SK-N-SH treated with all-trans-retinoic acid at 6 μM for 48 hours (cell line): ENCODE data around the gene KRTAP19-8.

ENCODE experiments used
- ATAC-seq: fragments of 200-7000 bp; cut with Tn5 transposase; 3 replicates; pipeline ENCODE4 v1.9.1; 2020; ENCODE audit warnings: mild to moderate bottlenecking, moderate library complexity
- BACH2 ChIP-seq: fragments of 250-450 bp; sonication (Bioruptor Pico); IDR thresholded peaks from 2 replicates; pipeline ENCODE4 v1.9.0; 2021; ENCODE audit warnings: mild to moderate bottlenecking, borderline replicate concordance
- CSDC2 ChIP-seq: fragments of 250-450 bp; sonication (Bioruptor Pico); IDR thresholded peaks from 2 replicates; pipeline ENCODE4 v1.5.0; 2020; ENCODE audit warnings: mild to moderate bottlenecking, moderate library complexity
- ESRRG ChIP-seq: fragments of 250-450 bp; sonication (Bioruptor Pico); IDR thresholded peaks from 2 replicates; pipeline ENCODE4 v1.6.1; 2021; ENCODE audit warnings: mild to moderate bottlenecking
- ISL1 ChIP-seq: fragments of 250-450 bp; sonication (Bioruptor Pico); IDR thresholded peaks from 2 replicates; pipeline ENCODE4 v2.1.2; 2022; ENCODE audit warnings: mild to moderate bottlenecking, moderate library complexity
- OSR1 ChIP-seq: fragments of 250-450 bp; sonication (Bioruptor Pico); IDR thresholded peaks from 2 replicates; pipeline ENCODE4 v1.8.0; 2022; ENCODE audit warnings: moderate library complexity, mild to moderate bottlenecking, inconsistent platforms
- PATZ1 ChIP-seq: fragments of 250-450 bp; sonication (Bioruptor Pico); IDR thresholded peaks from 2 replicates; pipeline ENCODE4 v1.8.0; 2020; ENCODE audit warnings: mild to moderate bottlenecking, moderate library complexity, borderline replicate concordance
- POU6F1 ChIP-seq: fragments of 250-450 bp; sonication (Bioruptor Pico); IDR thresholded peaks from 2 replicates; pipeline ENCODE4 v1.8.0; 2021; ENCODE audit warnings: low read depth, mild to moderate bottlenecking, moderate library complexity, borderline replicate concordance
- TCF4 ChIP-seq: fragments of 250-450 bp; sonication (Bioruptor Pico); IDR thresholded peaks from 2 replicates; pipeline ENCODE4 v1.8.0; 2021; ENCODE audit warnings: mild to moderate bottlenecking, moderate library complexity, borderline replicate concordance
- ZC3H10 ChIP-seq: fragments of 250-450 bp; sonication (Bioruptor Pico); IDR thresholded peaks from 2 replicates; pipeline ENCODE4 v1.5.1; 2021; ENCODE audit warnings: mild to moderate bottlenecking, moderate library complexity
- ZFP3 ChIP-seq: fragments of 250-450 bp; sonication (Bioruptor Pico); IDR thresholded peaks from 2 replicates; pipeline ENCODE4 v1.5.0; 2020; ENCODE audit warnings: mild to moderate bottlenecking, moderate library complexity
- ZFP30 ChIP-seq: fragments of 450-650 bp; formaldehyde crosslinking; IDR thresholded peaks from 2 replicates; pipeline ENCODE4 v1.5.0; 2022; ENCODE audit warnings: mild to moderate bottlenecking, moderate library complexity
- ZNF565 ChIP-seq: fragments of 450-650 bp; formaldehyde crosslinking; conservative IDR thresholded peaks from 2 replicates; pipeline ENCODE4 v1.5.0; 2020; ENCODE audit warnings: low read depth, mild to moderate bottlenecking, moderate library complexity
- ZNF70 ChIP-seq: fragments of 450-650 bp; formaldehyde crosslinking; IDR thresholded peaks from 2 replicates; pipeline ENCODE4 v1.5.0; 2020; ENCODE audit warnings: mild to moderate bottlenecking, moderate library complexity
- ZNF8 ChIP-seq: fragments of 450-650 bp; formaldehyde crosslinking; IDR thresholded peaks from 2 replicates; pipeline ENCODE4 v1.5.0; 2020; ENCODE audit warnings: mild to moderate bottlenecking, moderate library complexity
- TF ChIP-seq, protein P1 (sequence below): fragments of 250-450 bp; sonication (Bioruptor Pico); IDR thresholded peaks from 2 replicates; pipeline ENCODE4 v1.5.1; 2021; ENCODE audit warnings: mild to moderate bottlenecking, moderate library complexity

Gene KRTAP19-8

DNA sequence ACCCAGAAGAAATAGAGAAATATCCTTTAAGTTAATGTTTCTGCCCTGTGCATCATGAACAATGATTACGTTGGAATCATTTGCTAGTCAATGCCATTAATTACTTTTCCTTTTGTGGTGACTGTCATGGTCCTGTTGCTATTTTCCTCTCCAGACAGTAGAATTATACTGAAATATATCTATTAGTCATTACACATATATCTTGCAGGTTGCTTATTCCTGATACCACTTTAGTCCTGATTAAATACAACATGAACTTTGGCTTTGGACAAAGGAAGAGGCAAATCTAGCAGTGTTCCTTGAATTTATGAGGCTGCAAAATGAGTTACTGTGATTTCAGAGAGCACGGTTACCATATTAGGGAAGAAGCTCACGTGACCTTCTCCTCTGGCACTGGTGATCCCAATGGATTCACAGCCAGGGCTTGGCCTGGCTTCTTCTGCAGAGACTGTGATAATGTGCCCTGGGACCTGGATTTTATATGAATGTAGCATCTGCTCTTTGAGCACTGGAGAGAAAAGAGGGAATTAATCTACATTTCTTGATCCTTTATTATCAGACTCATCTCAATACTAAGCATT is 12.4 kb upstream of the KRTAP19-8 start:
- no peak for TF ChIP-seq ESRRG (CRISPR knock-in tag)
- no peak for TF ChIP-seq ZFP3 (CRISPR knock-in tag)
- no peak for TF ChIP-seq POU6F1 (CRISPR knock-in tag)
- no peak for TF ChIP-seq ISL1 (CRISPR knock-in tag)
- TF ChIP-seq ZNF8 (CRISPR knock-in tag) = no peak
- no peak for ATAC-seq

DNA sequence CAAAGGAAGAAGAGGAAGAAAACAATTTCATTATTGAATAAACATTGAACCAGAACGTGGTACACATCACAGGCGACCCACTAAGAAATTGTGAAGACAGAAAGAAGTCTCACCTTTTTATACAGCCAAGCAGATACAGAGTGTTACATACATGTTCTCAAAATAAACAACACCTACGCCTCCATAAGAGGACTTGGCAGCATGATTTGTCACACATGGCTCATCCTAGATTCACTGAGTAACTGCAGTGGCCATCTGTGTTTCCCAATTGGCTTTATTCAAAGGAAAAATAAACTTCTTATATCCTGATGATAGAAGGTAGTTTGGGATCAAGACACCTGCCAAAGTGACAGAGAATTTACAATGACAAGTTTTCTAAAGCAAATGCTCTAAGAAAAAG is 7.6 kb upstream of the KRTAP19-8 start:
- TF ChIP-seq CSDC2 (CRISPR knock-in tag) (no peak), ZNF565 (CRISPR knock-in tag) (no peak), ZFP3 (CRISPR knock-in tag) (no peak), OSR1 (CRISPR knock-in tag) (no peak), ZC3H10 (CRISPR knock-in tag) (no peak), ZNF70 (CRISPR knock-in tag) (no peak), TCF4 (no peak), ZNF8 (CRISPR knock-in tag) (no peak), BACH2 (CRISPR knock-in tag) (no peak)
- TF ChIP-seq, protein P1, sequence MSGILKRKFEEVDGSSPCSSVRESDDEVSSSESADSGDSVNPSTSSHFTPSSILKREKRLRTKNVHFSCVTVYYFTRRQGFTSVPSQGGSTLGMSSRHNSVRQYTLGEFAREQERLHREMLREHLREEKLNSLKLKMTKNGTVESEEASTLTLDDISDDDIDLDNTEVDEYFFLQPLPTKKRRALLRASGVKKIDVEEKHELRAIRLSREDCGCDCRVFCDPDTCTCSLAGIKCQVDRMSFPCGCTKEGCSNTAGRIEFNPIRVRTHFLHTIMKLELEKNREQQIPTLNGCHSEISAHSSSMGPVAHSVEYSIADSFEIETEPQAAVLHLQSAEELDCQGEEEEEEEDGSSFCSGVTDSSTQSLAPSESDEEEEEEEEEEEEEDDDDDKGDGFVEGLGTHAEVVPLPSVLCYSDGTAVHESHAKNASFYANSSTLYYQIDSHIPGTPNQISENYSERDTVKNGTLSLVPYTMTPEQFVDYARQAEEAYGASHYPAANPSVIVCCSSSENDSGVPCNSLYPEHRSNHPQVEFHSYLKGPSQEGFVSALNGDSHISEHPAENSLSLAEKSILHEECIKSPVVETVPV (CRISPR knock-in tag) = no peak
- no peak for ATAC-seq

DNA sequence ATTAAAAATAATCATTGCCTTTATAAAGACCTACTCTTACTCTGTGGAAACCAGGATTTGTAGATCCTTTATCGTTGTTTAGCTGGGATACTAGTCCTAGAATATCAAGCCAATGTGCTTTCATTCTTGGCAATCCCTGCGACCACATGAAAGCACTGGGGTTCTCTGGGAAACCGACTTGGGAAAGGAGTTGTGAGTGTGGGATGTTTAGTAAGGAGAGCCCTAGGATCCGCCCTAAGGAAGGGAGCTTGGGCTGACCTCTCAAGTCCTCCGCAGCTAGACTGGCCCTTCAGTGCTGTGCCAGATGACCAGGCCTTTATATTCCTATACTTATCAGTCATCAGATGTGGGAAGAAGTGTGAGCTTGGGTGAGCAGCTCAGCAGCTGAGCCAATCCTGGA is 5.2 kb upstream of the KRTAP19-8 start:
- no peak for ATAC-seq
- TF ChIP-seq, protein P1 (CRISPR knock-in tag) = no peak
- TF ChIP-seq PATZ1 (CRISPR knock-in tag) (no peak), ZFP3 (CRISPR knock-in tag) (no peak), ZNF565 (CRISPR knock-in tag) (no peak)

DNA sequence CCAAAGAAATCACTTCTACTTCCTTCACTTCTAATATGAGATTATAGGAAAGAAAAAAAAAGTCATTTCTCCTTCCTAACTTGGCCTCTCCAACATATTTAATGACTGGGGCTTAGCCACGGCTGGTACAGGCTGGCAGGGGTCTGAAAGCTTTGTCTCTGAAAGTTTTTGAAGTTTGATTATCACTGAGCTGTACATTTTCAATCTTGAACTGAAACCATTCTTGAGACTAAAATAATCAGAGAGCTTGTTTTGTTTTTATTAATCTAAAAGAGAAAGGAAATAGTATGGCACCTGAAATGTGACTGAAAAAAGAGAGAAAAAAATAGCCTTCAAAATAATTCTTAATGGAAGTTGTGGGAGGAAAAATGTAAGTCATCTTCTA is 3.8 kb upstream of the KRTAP19-8 start:
- TF ChIP-seq ZFP30 (CRISPR knock-in tag) = no peak
- TF ChIP-seq, protein P1 (CRISPR knock-in tag) = no peak
- TF ChIP-seq TCF4 = no peak
- no peak for TF ChIP-seq OSR1 (CRISPR knock-in tag)
- no peak for TF ChIP-seq ZFP3 (CRISPR knock-in tag)
- TF ChIP-seq POU6F1 (CRISPR knock-in tag) = no peak
- no peak for ATAC-seq
